HepG2 (cell line): ENCODE data around the gene FHIP2A. TPM values are rescaled to one million over a fixed set of nuclear protein-coding genes. Genes with fewer than 3 reads are reported as not detected.

ENCODE experiments used
- ATAC-seq: fragments of 200-7000 bp; cut with Tn5 transposase; 3 replicates; pipeline ENCODE4 v1.9.1; 2020; ENCODE audit warnings: mild to moderate bottlenecking, moderate library complexity
- BruUV-seq: library from RNA; stranded (reverse); fragments of 400-500 nt; replicated peaks from 2 replicates; lab custom pipeline; 2021; lab: Mats Ljungman, UMichigan
- CTCF ChIA-PET: fragments of 300-600 bp; formaldehyde crosslinking; extraction: SDS; loops from one replicate; lab custom pipeline; 2021; ENCODE audit warnings: low total read pairs, inconsistent platforms, low intra/inter-chr PET ratio; lab: Yijun Ruan, JAX
- POLR2A ChIA-PET: fragments of 350-600 bp; sonication (Branson Sonifier 250); formaldehyde crosslinking; loops from one replicate; lab custom pipeline; 2020; ENCODE audit warnings: antibody characterized with exemption, inconsistent platforms; lab: Yijun Ruan, JAX
- DNase-seq: peaks from one replicate; pipeline ENCODE4 v3.0.0-alpha.2; 2015; ENCODE audit warnings: low spot score
- FAIRE-seq: peaks from 3 replicates; lab custom pipeline; 2011; peaks lifted over from hg19 to GRCh38; lab: Jason Lieb, UNC
- H2AFZ ChIP-seq: one replicate; pipeline ENCODE4 v1.6.1; 2011; ENCODE audit warnings: low read length, inconsistent platforms
- H3K27ac ChIP-seq: fragments of 300-600 bp; 3 replicates; pipeline ENCODE4 v1.8.0; 2011; ENCODE audit warnings: mixed run types, mild to moderate bottlenecking, mixed read lengths, low read length, inconsistent platforms; ENCODE audit not compliant: insufficient read depth; ENCODE audit errors: extremely low read length
- H3K27me3 ChIP-seq, 2 experiments: fragments of 200-600 bp in 1 of 2; 2 replicates in 1 of 2; 3 replicates in 1 of 2; pipeline versions ENCODE4 v1.6.0 to v1.8.0; 2011; ENCODE audit warnings: low read length in 2 of 2, mild to moderate bottlenecking in 2 of 2, moderate library complexity in 2 of 2, inconsistent platforms in 1 of 2; ENCODE audit not compliant: insufficient read depth in 2 of 2, control insufficient read depth in 1 of 2
- H3K36me3 ChIP-seq, 2 experiments: fragments of 200-600 bp in 1 of 2; replicated peaks in 1 of 2; 2 replicates in 1 of 2; 3 replicates in 1 of 2; pipeline versions ENCODE4 v1.5.1 to v1.8.0; 2011; ENCODE audit warnings: low read length in 2 of 2, inconsistent platforms in 1 of 2; ENCODE audit not compliant: insufficient read depth in 2 of 2, control insufficient read depth in 1 of 2
- H3K4me1 ChIP-seq: 2 replicates; pipeline ENCODE4 v1.5.1; 2012; ENCODE audit warnings: low read length, inconsistent platforms; ENCODE audit not compliant: insufficient read depth
- H3K4me2 ChIP-seq: 2 replicates; pipeline ENCODE4 v1.6.0; 2011; ENCODE audit warnings: low read depth, low read length, inconsistent platforms
- H3K4me3 ChIP-seq, 3 experiments: fragments of 200-600 bp in 1 of 3; sonication (generic), shearing (Covaris generic) in 1 of 3; replicated peaks in 1 of 3; 2 replicates each; pipeline ENCODE4 v1.5.1; 2011 to 2016; ENCODE audit warnings: low read length in 3 of 3, inconsistent platforms in 2 of 3, low read depth in 2 of 3, mild to moderate bottlenecking in 2 of 3, control low read depth in 1 of 3, mixed read lengths in 1 of 3; ENCODE audit not compliant: insufficient read depth in 1 of 3
- H3K79me2 ChIP-seq: one replicate; pipeline ENCODE4 v1.6.1; 2011; ENCODE audit warnings: low read length, inconsistent platforms; ENCODE audit not compliant: insufficient read depth
- H3K9ac ChIP-seq: 2 replicates; pipeline ENCODE4 v1.6.0; 2011; ENCODE audit warnings: mild to moderate bottlenecking, low read depth, low read length, inconsistent platforms; ENCODE audit not compliant: insufficient read depth
- H3K9me3 ChIP-seq: 2 replicates; pipeline ENCODE4 v1.5.1; 2012; ENCODE audit warnings: mild to moderate bottlenecking, low read length
- H4K20me1 ChIP-seq: 2 replicates; pipeline ENCODE4 v1.6.0; 2011; ENCODE audit warnings: inconsistent platforms, mild to moderate bottlenecking, low read length, moderate library complexity; ENCODE audit not compliant: insufficient read depth
- ESRRA ChIP-seq: sonication (generic); formaldehyde crosslinking; IDR thresholded peaks from 2 replicates; pipeline ENCODE4 v1.5.1; 2020; ENCODE audit warnings: mild to moderate bottlenecking, low read depth, missing genetic modification reagents
- FOSL2 ChIP-seq: sonication (generic); formaldehyde crosslinking; IDR thresholded peaks from 2 replicates; pipeline ENCODE4 v1.4.0; 2020; ENCODE audit warnings: missing genetic modification reagents
- FOXC1 ChIP-seq: sonication (generic); formaldehyde crosslinking; IDR thresholded peaks from 2 replicates; pipeline ENCODE4 v1.8.0; 2022; ENCODE audit warnings: mild to moderate bottlenecking, missing genetic modification reagents, borderline replicate concordance
- THYN1 ChIP-seq: sonication (generic); formaldehyde crosslinking; IDR thresholded peaks from 2 replicates; pipeline ENCODE4 v1.8.1; 2023; ENCODE audit warnings: low read depth, mild to moderate bottlenecking, moderate library complexity, missing genetic modification reagents, borderline replicate concordance
- ZNF230 ChIP-seq: sonication (generic); formaldehyde crosslinking; IDR thresholded peaks from 2 replicates; pipeline ENCODE4 v1.4.0; 2020; ENCODE audit warnings: mild to moderate bottlenecking, missing genetic modification reagents
- ZNF510 ChIP-seq: sonication (generic); formaldehyde crosslinking; IDR thresholded peaks from 2 replicates; pipeline ENCODE4 v1.4.0; 2020; ENCODE audit warnings: low read depth, mild to moderate bottlenecking, missing genetic modification reagents
- ZNF512B ChIP-seq: sonication (generic); formaldehyde crosslinking; IDR thresholded peaks from 2 replicates; pipeline ENCODE4 v1.5.1; 2020; ENCODE audit warnings: missing genetic modification reagents, mild to moderate bottlenecking, borderline replicate concordance
- ZNF775 ChIP-seq: sonication (generic); formaldehyde crosslinking; IDR thresholded peaks from 2 replicates; pipeline ENCODE4 v1.4.0; 2020; ENCODE audit warnings: missing genetic modification reagents, mild to moderate bottlenecking, moderate library complexity, borderline replicate concordance
- ZNF776 ChIP-seq: sonication (generic); formaldehyde crosslinking; IDR thresholded peaks from 2 replicates; pipeline ENCODE4 v1.4.0; 2020; ENCODE audit warnings: mild to moderate bottlenecking, missing genetic modification reagents
- ZNF841 ChIP-seq: sonication (generic); formaldehyde crosslinking; IDR thresholded peaks from 2 replicates; pipeline ENCODE4 v1.8.1; 2023; ENCODE audit warnings: missing genetic modification reagents, borderline replicate concordance
- WGBS: methylation state at CpG from one replicate; pipeline ENCODE4 v1.1.6; 2017; ENCODE audit warnings: low lambda C conversion rate; 5-methylcytosine and 5-hydroxymethylcytosine counted together
- in situ Hi-C: cut with HindIII; loops from 2 replicates; pipeline ENCODE4 v1.10.0; 2017; ENCODE audit warnings: low pct_unique_long_range_greater_than_20kb; ENCODE audit not compliant: extremely low pct_ligation_motif_present
- intact Hi-C: fragments of 100-400 bp; cut with micrococcal nuclease; formaldehyde crosslinking; loops from one replicate; pipeline ENCODE4 v1.10.0; 2022; ENCODE audit not compliant: unreplicated experiment
- polyA plus RNA-seq, 8 experiments: library from polyadenylated mRNA; depleted of rRNA in 3 of 8; stranded (reverse) in 7 of 8; unstranded in 1 of 8; fragments of >200 nt; fragmentation: Illumina TruSeq in 4 of 8; extraction: Trizol in 4 of 8; gene quantifications; 2 replicates each; pipeline versions ENCODE4 v1.2.1 to v1.2.3, GENCODE V29; 2011 to 2016; ENCODE audit warnings: low read depth in 4 of 8, missing spikeins in 1 of 8, mixed read lengths in 1 of 8; ENCODE audit not compliant: insufficient read depth in 1 of 8
- total RNA-seq, 5 experiments: library from RNA; depleted of rRNA; stranded (reverse); fragments of >200 nt; fragmentation: Illumina TruSeq; extraction: Trizol; gene quantifications; 2 replicates each; pipeline ENCODE4 v1.2.3, GENCODE V29; 2016; ENCODE audit warnings: low read depth in 1 of 5
- TF ChIP-seq, protein P1 (sequence below): sonication (generic); formaldehyde crosslinking; IDR thresholded peaks from 2 replicates; pipeline ENCODE4 v1.5.0; 2020; ENCODE audit warnings: missing genetic modification reagents

FHIP2A gene
- total and polyA plus RNA-seq, 2 of the 13 experiments (the other 11 are each of a cell fraction or from before 2014, with no cell fraction given): 6.5 to 8.3 TPM

DNA sequence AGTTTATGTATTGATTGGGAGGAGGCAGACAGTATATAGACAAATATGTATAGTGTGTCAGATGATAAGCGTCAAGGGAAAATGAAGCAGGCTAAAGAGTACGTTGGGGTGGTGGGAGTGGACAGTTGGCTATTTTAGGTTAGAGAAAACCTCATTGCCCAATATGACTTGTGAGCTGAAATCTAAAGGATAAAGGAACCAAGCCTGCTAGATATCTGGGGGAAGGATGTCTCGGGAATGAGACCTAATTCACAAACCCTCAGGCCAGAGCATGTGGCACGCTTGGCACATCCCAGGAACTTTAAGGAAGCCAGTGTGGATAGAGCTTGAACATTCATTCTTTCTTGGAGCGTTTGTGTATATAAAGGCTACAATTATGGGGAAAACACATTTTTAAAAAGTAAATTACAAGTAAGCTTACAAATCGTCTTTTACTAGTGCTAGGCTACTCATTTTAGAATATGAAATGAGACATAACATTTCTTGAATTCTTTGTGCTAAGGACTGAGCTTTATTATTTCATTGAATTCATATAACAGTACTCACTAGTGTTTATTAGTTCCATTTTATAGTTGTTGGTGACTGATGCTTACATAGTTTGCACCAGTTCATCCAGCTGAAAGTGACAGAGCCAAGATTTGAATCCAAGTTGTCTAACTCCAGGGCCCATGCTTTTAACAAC lies 9.7 kb downstream of the FHIP2A start (continued):
- no peak for TF ChIP-seq ZNF512B (CRISPR knock-in tag)

GRCh38 chr10:114837690-114838089 lies 16.1 kb downstream of the FHIP2A start:
- in situ Hi-C loops: no loop called here
- no peaks in the 10 kb centered on the region; the same call in 1 of the 2 replicates for H4K20me1 ChIP-seq
- TF ChIP-seq FOXC1 (CRISPR knock-in tag) (no peak), ZNF510 (CRISPR knock-in tag) (no peak), THYN1 (no peak), ZNF776 (CRISPR knock-in tag) (no peak), ZNF230 (no peak), FOSL2 (CRISPR knock-in tag) (no peak), ZNF841 (CRISPR knock-in tag) (no peak), ZNF775 (CRISPR knock-in tag) (no peak), ESRRA (no peak)
- TF ChIP-seq, protein P1, sequence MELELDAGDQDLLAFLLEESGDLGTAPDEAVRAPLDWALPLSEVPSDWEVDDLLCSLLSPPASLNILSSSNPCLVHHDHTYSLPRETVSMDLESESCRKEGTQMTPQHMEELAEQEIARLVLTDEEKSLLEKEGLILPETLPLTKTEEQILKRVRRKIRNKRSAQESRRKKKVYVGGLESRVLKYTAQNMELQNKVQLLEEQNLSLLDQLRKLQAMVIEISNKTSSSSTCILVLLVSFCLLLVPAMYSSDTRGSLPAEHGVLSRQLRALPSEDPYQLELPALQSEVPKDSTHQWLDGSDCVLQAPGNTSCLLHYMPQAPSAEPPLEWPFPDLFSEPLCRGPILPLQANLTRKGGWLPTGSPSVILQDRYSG (CRISPR knock-in tag): no peak
- H2AFZ ChIP-seq: no peak overlapping the region
- H3K4me3 ChIP-seq: no peak overlapping the region
- no TSS peak for BruUV-seq
- FAIRE-seq (no peak), DNase-seq (no peak), ATAC-seq (no peak)
- H3K9ac ChIP-seq: no peak overlapping the region
- H3K27ac ChIP-seq: no peak overlapping the region
- H3K27me3 ChIP-seq: no peaks in the 10 kb centered on the region
- H3K4me1 ChIP-seq: no peaks in the 10 kb centered on the region
- H3K79me2 ChIP-seq: no peaks in the 10 kb centered on the region
- intact Hi-C loops: no loop called here
- 98% methylated on average over 3 of the region's 3 CpGs for WGBS
- CTCF ChIA-PET: no interaction called here
- no peaks in the 10 kb centered on the region for H3K9me3 ChIP-seq
- POLR2A ChIA-PET: no interaction called here
- H3K36me3 ChIP-seq: peaks cover 9 to 58% of the 10 kb centered on the region in 2 experiments
- no peak overlapping the region for H3K4me2 ChIP-seq
